Muscle of leg (tissue), 11 donors: ENCODE data around the gene CWF19L1. TPM values are rescaled to one million over a fixed set of nuclear protein-coding genes. Genes with fewer than 3 reads are reported as not detected.

Experiments used
- DNase-seq: peaks from one replicate; pipeline ENCODE4 v3.0.0; 2013
- H3K27ac ChIP-seq: one replicate; pipeline ENCODE4 v1.5.1; 2013; ENCODE audit warnings: mild to moderate bottlenecking, low read length, control low read depth
- H3K27me3 ChIP-seq: one replicate; pipeline ENCODE4 v1.6.1; 2013; ENCODE audit warnings: low read length; ENCODE audit not compliant: control insufficient read depth, insufficient read depth
- H3K36me3 ChIP-seq: one replicate; pipeline ENCODE4 v1.6.1; 2013; ENCODE audit warnings: low read length; ENCODE audit not compliant: control insufficient read depth, insufficient read depth
- H3K4me1 ChIP-seq: one replicate; pipeline ENCODE4 v1.6.1; 2013; ENCODE audit warnings: low read length; ENCODE audit not compliant: control insufficient read depth, insufficient read depth
- H3K4me3 ChIP-seq: one replicate; pipeline ENCODE4 v1.5.1; 2013; ENCODE audit warnings: low read length, control low read depth
- H3K9me3 ChIP-seq: replicated peaks from 2 replicates; pipeline ENCODE4 v1.6.1; 2013; ENCODE audit warnings: low read depth, low read length; ENCODE audit not compliant: control insufficient read depth
- WGBS: methylation state at CpG from one replicate; pipeline ENCODE4 v1.1.5; 2013; ENCODE audit warnings: missing lambda C conversion rate; ENCODE audit not compliant: insufficient coverage; 5-methylcytosine and 5-hydroxymethylcytosine counted together
- polyA plus RNA-seq, 8 donors: library from polyadenylated mRNA; unstranded; fragments of 120-200 nt; gene quantifications; one replicate each; pipeline versions ENCODE4 v1.2.1 to v1.2.3, GENCODE V29; 2013; ENCODE audit warnings: inconsistent platforms in 1 of 8, low replicate concordance in 1 of 8; ENCODE audit not compliant: insufficient read length in 8 of 8, insufficient read depth in 1 of 8
- total RNA-seq: library from RNA; stranded (reverse); fragments of 120-200 nt; gene quantifications from one replicate; pipeline ENCODE4 v1.2.4, GENCODE V29; 2013

The CWF19L1 gene
- total and polyA plus RNA-seq, 9 donors: 16.7 to 25.9 (median 20.5) TPM

DNA sequence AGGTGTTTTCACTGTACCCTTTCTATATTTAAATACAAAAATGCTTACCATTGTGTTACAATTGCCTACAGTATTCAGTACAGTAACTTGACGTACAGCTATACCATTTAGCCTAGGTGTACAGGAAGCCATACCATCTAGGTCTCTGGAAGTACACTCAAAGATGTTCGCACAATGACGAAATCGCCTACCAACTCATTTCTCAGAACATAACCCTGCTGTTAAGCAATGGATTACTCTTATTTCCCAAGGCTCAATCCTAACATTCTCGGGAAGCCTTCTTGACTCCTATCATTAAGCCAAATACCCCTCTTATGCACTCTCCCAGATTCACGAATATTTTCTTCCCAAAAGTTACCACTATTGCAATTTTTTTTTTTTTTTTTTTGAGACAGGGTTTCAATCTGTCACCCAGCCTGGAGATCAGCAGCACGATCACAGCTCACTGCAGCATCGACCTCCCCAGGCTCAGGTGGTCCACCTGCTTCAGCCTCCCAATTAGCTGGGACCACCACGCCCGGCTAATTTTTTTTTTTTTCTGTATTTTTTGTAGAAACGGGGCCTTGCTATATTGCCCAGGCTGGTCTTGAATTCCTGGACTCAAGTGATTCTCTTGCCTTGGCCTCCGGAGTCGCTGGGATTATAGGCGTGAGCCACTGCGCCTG is 1.5 kb downstream of the CWF19L1 start:
- Histone ChIP-seq H3K36me3 (no peaks in the 10 kb centered on the region), H3K4me1 (peaks cover 7% of the 10 kb centered on the region), H3K9me3 (no peaks in the 10 kb centered on the region), H3K27me3 (no peaks in the 10 kb centered on the region), H3K4me3 (no peak overlapping the region), H3K27ac (no peak overlapping the region)
- DNase-seq: no peak
- WGBS: 95% methylated on average over 14 of the region's 15 CpGs

DNA sequence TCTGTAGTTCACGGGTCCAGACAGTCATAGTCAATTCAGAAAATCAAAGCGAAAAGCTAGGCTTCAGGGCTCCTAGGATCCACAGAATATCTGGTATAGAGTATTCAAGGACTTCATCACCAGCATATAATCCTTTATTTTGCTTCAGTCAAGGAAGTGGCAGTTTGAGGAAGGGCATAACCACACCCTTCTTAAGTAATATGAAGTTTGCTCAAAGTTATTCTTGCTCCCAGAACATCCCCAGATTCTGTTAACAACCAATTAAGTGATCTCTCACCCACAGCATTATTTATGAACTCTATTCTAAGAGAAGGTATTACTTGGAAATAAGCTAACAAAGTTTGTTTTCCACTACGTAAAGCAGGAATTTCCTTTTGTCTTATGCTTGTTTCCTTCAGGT is 13.2 kb downstream of the CWF19L1 start:
- no peaks in the 10 kb centered on the region for H3K4me1 ChIP-seq
- H3K27me3 ChIP-seq: no peaks in the 10 kb centered on the region
- H3K9me3 ChIP-seq: no peaks in the 10 kb centered on the region
- peaks cover 45% of the 10 kb centered on the region for H3K36me3 ChIP-seq
- no peak for DNase-seq
- WGBS: no CpG with 5 or more reads among the region's 3 CpGs
- H3K27ac ChIP-seq: no peak overlapping the region
- no peak overlapping the region for H3K4me3 ChIP-seq

DNA sequence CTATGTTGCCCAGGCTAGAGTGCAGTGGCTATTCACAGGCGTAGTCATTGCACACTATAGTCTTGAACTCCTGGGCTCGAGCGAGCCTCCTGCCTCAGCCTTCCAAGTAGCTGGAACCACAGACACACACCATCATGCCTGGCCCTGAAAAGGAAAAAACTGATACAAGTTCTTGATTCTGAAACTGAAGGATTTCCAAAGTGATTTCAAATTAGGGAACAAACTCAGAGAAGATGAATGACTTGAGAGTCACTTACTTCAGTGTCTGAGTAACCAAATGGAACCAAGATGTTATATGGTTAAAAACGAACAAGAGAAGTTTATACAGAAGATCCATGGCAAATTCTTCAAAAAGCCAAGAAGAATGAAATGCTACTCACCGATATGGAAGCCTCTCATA is 14.4 kb downstream of the CWF19L1 start:
- WGBS: 100% methylated on average over 1 of the region's 5 CpGs
- H3K4me3 ChIP-seq: no peak overlapping the region
- DNase-seq: no peak
- H3K27me3 ChIP-seq: no peaks in the 10 kb centered on the region
- no peaks in the 10 kb centered on the region for H3K4me1 ChIP-seq
- no peak overlapping the region for H3K27ac ChIP-seq
- no peaks in the 10 kb centered on the region for H3K9me3 ChIP-seq
- peaks cover 51% of the 10 kb centered on the region for H3K36me3 ChIP-seq

DNA sequence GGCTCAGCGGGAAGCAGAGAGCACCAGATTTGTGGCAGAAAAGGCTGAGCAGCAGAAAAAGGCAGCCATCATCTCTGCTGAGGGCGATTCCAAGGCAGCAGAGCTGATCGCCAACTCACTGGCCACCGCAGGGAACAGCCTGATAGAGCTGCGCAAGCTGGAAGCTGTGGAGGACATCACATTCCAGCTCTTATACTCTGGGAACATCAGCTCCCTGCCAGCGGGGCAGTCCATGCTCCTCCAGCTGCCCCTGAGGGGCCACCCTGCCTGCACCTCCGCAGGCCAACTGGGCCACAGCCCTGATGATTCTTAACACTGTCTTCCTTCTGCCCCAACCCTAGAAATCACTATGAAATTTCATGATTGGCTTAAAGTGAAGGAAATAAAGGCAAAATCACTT is 18.6 kb downstream of the CWF19L1 start:
- no peak for DNase-seq
- Histone ChIP-seq H3K4me3 (no peak overlapping the region), H3K36me3 (peaks cover 38% of the 10 kb centered on the region), H3K27ac (no peak overlapping the region), H3K4me1 (no peaks in the 10 kb centered on the region), H3K27me3 (no peaks in the 10 kb centered on the region), H3K9me3 (no peaks in the 10 kb centered on the region)
- WGBS: 89% methylated on average over 5 of the region's 7 CpGs

DNA sequence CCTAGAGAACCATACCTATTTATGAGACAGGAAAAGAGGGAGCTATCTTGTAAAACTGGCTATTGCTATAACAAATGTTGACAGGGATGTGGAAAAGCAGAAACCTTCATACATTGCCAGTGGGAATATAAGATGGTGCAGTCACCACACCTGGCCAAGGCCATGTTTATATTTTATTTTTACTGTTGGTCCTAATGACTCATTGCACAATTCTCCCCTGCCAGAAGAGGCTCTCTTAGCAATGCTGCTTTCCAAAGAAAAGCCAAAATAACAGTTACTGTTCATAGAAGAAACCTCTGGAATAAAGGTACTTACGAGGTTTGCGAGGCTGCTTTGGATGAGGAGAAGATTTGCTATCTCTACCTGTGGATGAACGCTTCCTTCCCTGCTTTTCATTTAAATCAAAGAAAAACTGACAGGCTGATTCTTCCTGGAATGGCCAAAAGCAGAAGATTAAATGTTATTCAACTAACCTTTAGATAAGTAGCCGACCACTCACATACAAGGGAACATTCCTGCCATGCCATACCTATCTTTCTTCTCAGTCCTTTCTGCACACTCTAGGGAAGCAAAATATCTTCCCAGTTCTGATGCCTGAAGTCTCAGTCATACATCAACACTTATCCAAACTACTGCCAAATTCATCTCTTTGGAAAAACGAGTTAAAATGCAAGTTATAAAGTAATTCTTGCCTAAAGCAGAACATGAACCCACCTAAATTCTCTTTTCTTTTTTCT is 21.8 kb downstream of the CWF19L1 start:
- no peaks in the 10 kb centered on the region for H3K27me3 ChIP-seq
- H3K4me1 ChIP-seq: no peaks in the 10 kb centered on the region
- H3K4me3 ChIP-seq: no peak overlapping the region
- H3K9me3 ChIP-seq: no peaks in the 10 kb centered on the region
- DNase-seq: no peak
- H3K27ac ChIP-seq: no peak overlapping the region
- 83% methylated on average over 1 of the region's 5 CpGs for WGBS
- H3K36me3 ChIP-seq: peaks cover 36% of the 10 kb centered on the region

DNA sequence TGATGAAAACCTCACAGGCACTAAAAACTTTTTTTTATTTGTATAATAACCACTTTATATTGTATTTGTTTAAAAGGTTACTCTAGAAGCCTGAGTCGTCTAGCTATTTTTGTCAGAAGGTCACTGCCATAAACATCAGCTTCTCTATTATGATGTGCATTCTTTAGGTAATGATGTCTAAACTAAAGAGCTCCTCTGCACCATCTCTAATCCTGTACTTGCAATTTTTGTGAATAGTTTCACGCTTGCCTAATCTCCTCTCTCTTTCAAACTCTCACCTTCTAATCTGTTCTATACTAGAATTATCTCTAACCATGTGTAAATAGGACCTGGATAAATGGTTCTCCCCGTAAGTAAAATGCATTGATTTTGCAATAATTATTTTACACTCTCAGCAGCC is 27.6 kb downstream of the CWF19L1 start:
- Histone ChIP-seq H3K27ac (no peak overlapping the region), H3K9me3 (no peaks in the 10 kb centered on the region), H3K4me3 (no peak overlapping the region), H3K36me3 (peaks cover 40% of the 10 kb centered on the region), H3K4me1 (no peaks in the 10 kb centered on the region), H3K27me3 (no peaks in the 10 kb centered on the region)
- DNase-seq: no peak
- no CpG with 5 or more reads among the region's 3 CpGs for WGBS

DNA sequence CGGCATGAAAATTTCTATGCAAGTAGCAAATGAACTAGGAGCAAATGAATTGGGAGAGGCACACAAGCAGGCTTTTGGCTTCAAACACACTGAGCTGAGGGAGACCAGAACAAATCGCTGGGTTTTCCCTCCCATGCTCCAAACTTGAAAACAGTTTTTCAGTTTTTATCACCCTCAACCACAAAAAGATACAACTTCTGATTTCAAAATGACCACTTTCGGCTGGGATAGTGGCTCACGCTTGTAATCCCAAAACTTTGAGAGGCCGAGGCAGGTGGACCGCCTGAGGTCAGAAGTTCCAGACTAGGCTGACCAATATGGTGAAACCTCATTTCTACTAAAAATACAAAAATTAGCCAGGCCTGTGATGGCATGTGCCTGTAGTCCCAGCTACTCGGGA is 29.0 kb downstream of the CWF19L1 start:
- H3K27me3 ChIP-seq: no peaks in the 10 kb centered on the region
- no peaks in the 10 kb centered on the region for H3K9me3 ChIP-seq
- H3K4me1 ChIP-seq: no peaks in the 10 kb centered on the region
- WGBS: 91% methylated on average over 4 of the region's 7 CpGs
- H3K4me3 ChIP-seq: no peak overlapping the region
- no peak for DNase-seq
- H3K36me3 ChIP-seq: peaks cover 45% of the 10 kb centered on the region
- no peak overlapping the region for H3K27ac ChIP-seq

DNA sequence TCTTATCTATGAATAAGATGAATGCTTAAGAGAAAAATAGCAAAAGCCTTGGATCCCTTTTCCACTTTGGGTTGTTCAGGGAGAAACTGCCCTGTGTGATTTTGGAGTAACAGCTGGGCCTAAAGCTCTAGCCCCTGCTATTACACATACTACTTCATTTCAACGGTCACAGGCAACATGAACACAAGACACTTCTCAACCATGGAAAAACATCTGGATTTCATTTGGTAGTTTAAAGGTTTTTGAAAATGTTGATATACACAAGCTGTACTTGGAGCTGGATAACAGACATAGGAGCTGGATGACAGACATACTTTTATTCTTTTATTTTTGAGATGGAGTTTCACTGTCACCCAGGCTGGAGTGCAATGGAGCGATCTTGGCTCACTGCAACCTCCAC is 35.3 kb downstream of the CWF19L1 start:
- peaks cover 36% of the 10 kb centered on the region for H3K36me3 ChIP-seq

DNA sequence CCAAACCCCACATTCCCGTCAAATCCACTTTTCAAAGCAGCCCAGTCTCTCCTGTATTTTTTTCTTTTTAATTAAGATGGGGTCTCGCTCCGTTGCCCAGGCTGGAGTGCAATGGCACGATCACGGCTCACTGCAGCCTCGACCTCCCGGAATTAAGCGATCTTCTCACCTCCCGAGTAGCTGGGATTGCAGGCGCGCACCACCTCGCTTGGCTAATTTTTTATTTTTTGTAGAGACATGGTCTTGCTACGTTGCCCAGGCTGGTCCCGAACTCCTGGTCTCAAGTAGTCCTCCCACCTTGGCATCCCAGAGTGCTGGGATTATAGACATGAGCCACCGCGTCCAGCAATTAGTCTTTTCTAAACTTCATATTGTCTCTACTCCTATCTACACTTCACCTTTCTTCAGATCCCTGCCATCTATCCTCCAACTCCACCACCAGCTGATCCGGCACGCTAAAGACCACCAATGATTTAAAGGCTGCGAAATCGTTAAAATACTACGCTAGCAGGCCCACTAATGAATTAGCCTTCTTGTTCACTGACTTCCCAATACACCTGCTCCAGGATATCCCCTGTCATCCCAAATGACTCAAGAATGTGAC is 37.5 kb downstream of the CWF19L1 start:
- DNase-seq: peak; percentile 10
- Histone ChIP-seq H3K4me3 (peak overlapping the region; percentile 97), H3K4me1 (peaks cover 12% of the 10 kb centered on the region), H3K9me3 (no peaks in the 10 kb centered on the region), H3K27me3 (no peaks in the 10 kb centered on the region), H3K27ac (peak overlapping the region; percentile 82), H3K36me3 (peaks cover 19% of the 10 kb centered on the region)
- 48% methylated on average over 15 of the region's 21 CpGs for WGBS

More for the DNA sequence above, 35.3 kb downstream of the CWF19L1 start:
- WGBS: 0% methylated on average over 1 of the region's 2 CpGs
- no peaks in the 10 kb centered on the region for H3K9me3 ChIP-seq
- H3K4me3 ChIP-seq: no peak overlapping the region
- no peak overlapping the region for H3K27ac ChIP-seq
- peak; percentile 30 for DNase-seq
- peaks cover 12% of the 10 kb centered on the region for H3K4me1 ChIP-seq
- no peaks in the 10 kb centered on the region for H3K27me3 ChIP-seq

DNA sequence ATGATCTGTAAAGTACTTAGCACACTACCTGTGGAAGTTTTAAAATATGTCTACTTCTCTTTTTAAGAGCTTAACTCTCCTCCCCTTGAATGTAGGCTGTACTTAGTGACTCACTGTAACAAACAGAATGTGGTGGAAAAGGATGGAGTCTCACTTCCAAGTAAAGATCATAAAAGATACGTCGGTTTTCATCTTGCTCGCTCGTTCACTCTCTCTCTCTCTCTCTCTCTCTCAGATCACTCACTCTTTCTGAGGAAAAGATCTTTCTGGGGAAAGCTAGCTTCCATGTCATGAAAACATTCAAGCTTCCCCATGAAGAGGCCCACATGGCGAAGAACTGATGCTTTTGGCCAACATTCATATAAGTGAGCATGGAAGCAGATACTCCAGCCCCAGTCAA is 43.6 kb downstream of the CWF19L1 start:
- no peak for DNase-seq
- Histone ChIP-seq H3K36me3 (peaks cover 18% of the 10 kb centered on the region), H3K4me3 (no peak overlapping the region), H3K9me3 (no peaks in the 10 kb centered on the region), H3K4me1 (peaks cover 4% of the 10 kb centered on the region), H3K27me3 (no peaks in the 10 kb centered on the region), H3K27ac (no peak overlapping the region)
- 91% methylated on average over 3 of the region's 5 CpGs for WGBS
